GM19193 (cell line): ENCODE data around the gene E2F7.

Experiments
- POLR2A ChIP-seq: IDR thresholded peaks from 4 replicates; pipeline ENCODE4 v1.6.1; 2011; ENCODE audit not compliant: insufficient read depth, insufficient read length; ENCODE audit errors: extremely low read depth

E2F7 gene

GRCh38 chr12:77005611-77006098 lies 59.7 kb downstream of the E2F7 start:
- TF ChIP-seq POLR2A: no peak

- TF ChIP-seq POLR2A: no peak
Measured at GRCh38 chr12:77003914-77004313, 61.5 kb downstream of the E2F7 start.

GRCh38 chr12:77003246-77003645 lies 62.1 kb downstream of the E2F7 start:
- TF ChIP-seq POLR2A: no peak

GRCh38 chr12:77002382-77002781 lies 63.0 kb downstream of the E2F7 start:
- no peak for TF ChIP-seq POLR2A

- TF ChIP-seq POLR2A: no peak
Measured at GRCh38 chr12:77001276-77001675, 64.1 kb downstream of the E2F7 start.

GRCh38 chr12:76998908-76999556 lies 66.3 kb downstream of the E2F7 start:
- TF ChIP-seq POLR2A: no peak

- no peak for TF ChIP-seq POLR2A
Measured at GRCh38 chr12:76998386-76998785, 67.0 kb downstream of the E2F7 start.

GRCh38 chr12:76997011-76997780 lies 68.2 kb downstream of the E2F7 start:
- TF ChIP-seq POLR2A: no peak

GRCh38 chr12:76990716-76991115 lies 74.7 kb downstream of the E2F7 start:
- no peak for TF ChIP-seq POLR2A

GRCh38 chr12:76984566-76984965 lies 80.8 kb downstream of the E2F7 start:
- TF ChIP-seq POLR2A: no peak

- no peak for TF ChIP-seq POLR2A
Measured at GRCh38 chr12:76983420-76983819, 81.9 kb downstream of the E2F7 start.

GRCh38 chr12:76980196-76980595 lies 85.2 kb downstream of the E2F7 start:
- no peak for TF ChIP-seq POLR2A

GRCh38 chr12:76976777-76977382 lies 88.5 kb downstream of the E2F7 start:
- no peak for TF ChIP-seq POLR2A
